HFF-Myc (cell line): Measurements from ENCODE around the gene CAMTA1.

ENCODE experiments used
- DNase-seq: peaks from one replicate; pipeline ENCODE4 v3.0.0-alpha.2; 2011; ENCODE audit warnings: low read depth; ENCODE audit errors: extremely low read depth
- H3K4me3 ChIP-seq: replicated peaks from 2 replicates; pipeline ENCODE4 v1.5.1; 2011; ENCODE audit warnings: low read depth, mild to moderate bottlenecking, control low read depth, low read length
- CTCF ChIP-seq: IDR thresholded peaks from 2 replicates; pipeline ENCODE4 v1.5.1; 2012; ENCODE audit warnings: mild to moderate bottlenecking, low read depth, low read length, control low read depth; ENCODE audit errors: missing control alignments

CAMTA1 gene

GRCh38 chr1:7269525-7269924 is 484.3 kb downstream of the CAMTA1 start:
- no peak overlapping the region for H3K4me3 ChIP-seq
- no peak for TF ChIP-seq CTCF
- DNase-seq: no peak

- no peak for DNase-seq
- no peak overlapping the region for H3K4me3 ChIP-seq
- no peak for TF ChIP-seq CTCF
Measured at GRCh38 chr1:7274256-7274655, 489.0 kb downstream of the CAMTA1 start.

GRCh38 chr1:7278045-7278444 is 492.8 kb downstream of the CAMTA1 start:
- no peak for TF ChIP-seq CTCF
- H3K4me3 ChIP-seq: no peak overlapping the region
- DNase-seq: no peak

- no peak overlapping the region for H3K4me3 ChIP-seq
- DNase-seq: no peak
- TF ChIP-seq CTCF: no peak
Measured at GRCh38 chr1:7278827-7279765, 493.8 kb downstream of the CAMTA1 start.

GRCh38 chr1:7279769-7280168 is 494.5 kb downstream of the CAMTA1 start:
- DNase-seq: no peak
- no peak for TF ChIP-seq CTCF
- H3K4me3 ChIP-seq: no peak overlapping the region

GRCh38 chr1:7280347-7280960 is 495.2 kb downstream of the CAMTA1 start:
- no peak overlapping the region for H3K4me3 ChIP-seq
- no peak for TF ChIP-seq CTCF
- no peak for DNase-seq

- no peak overlapping the region for H3K4me3 ChIP-seq
- no peak for DNase-seq
- no peak for TF ChIP-seq CTCF
Measured at GRCh38 chr1:7281821-7282220, 496.6 kb downstream of the CAMTA1 start.
